ENCODE results near the gene TNFRSF1B.

GRCh38 chr1:12144969-12145368 lies 21.8 kb upstream of the TNFRSF1B start:
- TF ChIP-seq POLR2AphosphoS5 (IDR thresholded peaks at IDR 0.05) (no peak), TAF1 (IDR thresholded peaks at IDR 0.05; ENCODE audit: low read depth) (no peak), SMC3 (conservative IDR thresholded peaks at IDR 0.05; ENCODE audit: poor library complexity) (no peak), MXI1 (conservative IDR thresholded peaks at IDR 0.05; ENCODE audit: poor library complexity, severe bottlenecking) (no peak)
- TF ChIP-seq, protein P1, sequence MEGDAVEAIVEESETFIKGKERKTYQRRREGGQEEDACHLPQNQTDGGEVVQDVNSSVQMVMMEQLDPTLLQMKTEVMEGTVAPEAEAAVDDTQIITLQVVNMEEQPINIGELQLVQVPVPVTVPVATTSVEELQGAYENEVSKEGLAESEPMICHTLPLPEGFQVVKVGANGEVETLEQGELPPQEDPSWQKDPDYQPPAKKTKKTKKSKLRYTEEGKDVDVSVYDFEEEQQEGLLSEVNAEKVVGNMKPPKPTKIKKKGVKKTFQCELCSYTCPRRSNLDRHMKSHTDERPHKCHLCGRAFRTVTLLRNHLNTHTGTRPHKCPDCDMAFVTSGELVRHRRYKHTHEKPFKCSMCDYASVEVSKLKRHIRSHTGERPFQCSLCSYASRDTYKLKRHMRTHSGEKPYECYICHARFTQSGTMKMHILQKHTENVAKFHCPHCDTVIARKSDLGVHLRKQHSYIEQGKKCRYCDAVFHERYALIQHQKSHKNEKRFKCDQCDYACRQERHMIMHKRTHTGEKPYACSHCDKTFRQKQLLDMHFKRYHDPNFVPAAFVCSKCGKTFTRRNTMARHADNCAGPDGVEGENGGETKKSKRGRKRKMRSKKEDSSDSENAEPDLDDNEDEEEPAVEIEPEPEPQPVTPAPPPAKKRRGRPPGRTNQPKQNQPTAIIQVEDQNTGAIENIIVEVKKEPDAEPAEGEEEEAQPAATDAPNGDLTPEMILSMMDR (IDR thresholded peaks at IDR 0.05; ENCODE audit: poor library complexity, severe bottlenecking) = no peak

Measured in neural cell (in vitro differentiated cells).